ENCODE results near the gene C16orf54.
"Not testable (repeated sequence)": the region's sequence is repeated elsewhere in the genome, so short reads cannot be mapped to it uniquely, and the experiment has no call there.

The C16orf54 gene

GRCh38 chr16:29742683-29743275 is 3.0 kb downstream of the C16orf54 start:
- Histone ChIP-seq H3K4me3 (ENCODE audit: severe bottlenecking) (no peak overlapping the region), H3K4me1 (ENCODE audit: insufficient read depth, poor library complexity, severe bottlenecking) (no peaks in the 10 kb centered on the region), H3K9me3 (ENCODE audit: severe bottlenecking) (no peaks in the 10 kb centered on the region), H3K36me3 (ENCODE audit: low read depth) (no peaks in the 10 kb centered on the region), H3K27ac (ENCODE audit: poor library complexity, severe bottlenecking) (no peak overlapping the region), H3K27me3 (ENCODE audit: insufficient read depth, poor library complexity, severe bottlenecking) (no peaks in the 10 kb centered on the region)
- no peak for TF ChIP-seq CTCF (IDR thresholded peaks at IDR 0.05; ENCODE audit: poor library complexity, severe bottlenecking)
- ATAC-seq (ENCODE audit: low read depth) (no peak), DNase-seq (ENCODE audit: low spot score) (no peak)

GRCh38 chr16:29740630-29741015 is 5.2 kb downstream of the C16orf54 start:
- ATAC-seq (ENCODE audit: low read depth); DNase-seq (ENCODE audit: low spot score); H3K27me3 ChIP-seq (ENCODE audit: insufficient read depth, poor library complexity, severe bottlenecking); H3K9me3 ChIP-seq (ENCODE audit: severe bottlenecking); H3K4me3 ChIP-seq (ENCODE audit: severe bottlenecking); H3K36me3 ChIP-seq (ENCODE audit: low read depth); H3K4me1 ChIP-seq (ENCODE audit: insufficient read depth, poor library complexity, severe bottlenecking); H3K27ac ChIP-seq (ENCODE audit: poor library complexity, severe bottlenecking): not testable (repeated sequence)

GRCh38 chr16:29739927-29740629 is 5.7 kb downstream of the C16orf54 start:
- H3K9me3 ChIP-seq (ENCODE audit: severe bottlenecking): not testable (repeated sequence)

GRCh38 chr16:29738514-29738913 is 7.3 kb downstream of the C16orf54 start:
- H3K4me3 ChIP-seq (ENCODE audit: severe bottlenecking): no peak overlapping the region
- H3K27ac ChIP-seq (ENCODE audit: poor library complexity, severe bottlenecking): no peak overlapping the region
- H3K9me3 ChIP-seq (ENCODE audit: severe bottlenecking): no peaks in the 10 kb centered on the region
- no peaks in the 10 kb centered on the region for H3K36me3 ChIP-seq (ENCODE audit: low read depth)
- TF ChIP-seq CTCF (IDR thresholded peaks at IDR 0.05; ENCODE audit: poor library complexity, severe bottlenecking): no peak
- DNase-seq (ENCODE audit: low spot score) (no peak), ATAC-seq (ENCODE audit: low read depth) (no peak)
- H3K4me1 ChIP-seq (ENCODE audit: insufficient read depth, poor library complexity, severe bottlenecking): no peaks in the 10 kb centered on the region
- no peaks in the 10 kb centered on the region for H3K27me3 ChIP-seq (ENCODE audit: insufficient read depth, poor library complexity, severe bottlenecking)

More at GRCh38 chr16:29739927-29740629, 5.7 kb downstream of the C16orf54 start:
- not testable (repeated sequence) for DNase-seq (ENCODE audit: low spot score); ATAC-seq (ENCODE audit: low read depth); H3K36me3 ChIP-seq (ENCODE audit: low read depth); H3K27me3 ChIP-seq (ENCODE audit: insufficient read depth, poor library complexity, severe bottlenecking); H3K4me3 ChIP-seq (ENCODE audit: severe bottlenecking); H3K4me1 ChIP-seq (ENCODE audit: insufficient read depth, poor library complexity, severe bottlenecking); H3K27ac ChIP-seq (ENCODE audit: poor library complexity, severe bottlenecking)

GRCh38 chr16:29737713-29738112 is 8.1 kb downstream of the C16orf54 start:
- H3K27ac ChIP-seq (ENCODE audit: poor library complexity, severe bottlenecking): no peak overlapping the region
- H3K36me3 ChIP-seq (ENCODE audit: low read depth): no peaks in the 10 kb centered on the region
- H3K4me3 ChIP-seq (ENCODE audit: severe bottlenecking): no peak overlapping the region
- no peaks in the 10 kb centered on the region for H3K27me3 ChIP-seq (ENCODE audit: insufficient read depth, poor library complexity, severe bottlenecking)
- H3K9me3 ChIP-seq (ENCODE audit: severe bottlenecking): no peaks in the 10 kb centered on the region
- DNase-seq (ENCODE audit: low spot score) (no peak), ATAC-seq (ENCODE audit: low read depth) (no peak)
- no peaks in the 10 kb centered on the region for H3K4me1 ChIP-seq (ENCODE audit: insufficient read depth, poor library complexity, severe bottlenecking)
- no peak for TF ChIP-seq CTCF (IDR thresholded peaks at IDR 0.05; ENCODE audit: poor library complexity, severe bottlenecking)

GRCh38 chr16:29736764-29737163 is 9.0 kb downstream of the C16orf54 start:
- DNase-seq (ENCODE audit: low spot score) (no peak), ATAC-seq (ENCODE audit: low read depth) (no peak)
- TF ChIP-seq CTCF (IDR thresholded peaks at IDR 0.05; ENCODE audit: poor library complexity, severe bottlenecking): no peak
- no peaks in the 10 kb centered on the region for H3K36me3 ChIP-seq (ENCODE audit: low read depth)
- no peaks in the 10 kb centered on the region for H3K9me3 ChIP-seq (ENCODE audit: severe bottlenecking)
- H3K27me3 ChIP-seq (ENCODE audit: insufficient read depth, poor library complexity, severe bottlenecking): no peaks in the 10 kb centered on the region
- no peak overlapping the region for H3K27ac ChIP-seq (ENCODE audit: poor library complexity, severe bottlenecking)
- no peak overlapping the region for H3K4me3 ChIP-seq (ENCODE audit: severe bottlenecking)
- no peaks in the 10 kb centered on the region for H3K4me1 ChIP-seq (ENCODE audit: insufficient read depth, poor library complexity, severe bottlenecking)
